ENCODE measurements around the gene SMAD2.
"Not testable (repeated sequence)": the region's sequence is repeated elsewhere in the genome, so short reads cannot be mapped to it uniquely, and the experiment has no call there.

SMAD2 gene

DNA sequence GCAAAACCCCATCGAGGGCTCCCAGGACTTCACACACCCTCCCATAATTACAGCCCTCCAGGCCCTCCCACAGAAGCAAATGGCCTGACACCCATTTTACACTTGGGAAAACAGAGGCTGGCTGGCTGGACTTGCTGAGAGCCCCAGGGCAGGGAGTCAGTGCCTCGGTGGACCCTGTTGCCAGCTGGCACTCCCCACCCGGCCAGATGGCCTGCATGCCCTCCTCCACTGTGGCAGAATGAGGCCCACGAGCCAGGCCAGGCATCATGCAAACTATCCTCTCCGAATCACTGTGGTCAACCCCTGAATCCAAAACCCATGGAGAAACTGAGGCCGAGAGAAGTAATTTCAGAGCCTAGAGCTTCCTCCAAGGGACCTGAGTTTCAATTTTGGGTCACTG lies 129.7 kb downstream of the SMAD2 start:
- H3K27ac ChIP-seq: no peak overlapping the region
- no peak for DNase-seq (ENCODE audit: low read depth, low spot score)

- DNase-seq (ENCODE audit: low read depth, low spot score): no peak
- no peak overlapping the region for H3K27ac ChIP-seq
These were observed 130.2 kb downstream of the SMAD2 start for GRCh38 chr18:47800248-47800647.

DNA sequence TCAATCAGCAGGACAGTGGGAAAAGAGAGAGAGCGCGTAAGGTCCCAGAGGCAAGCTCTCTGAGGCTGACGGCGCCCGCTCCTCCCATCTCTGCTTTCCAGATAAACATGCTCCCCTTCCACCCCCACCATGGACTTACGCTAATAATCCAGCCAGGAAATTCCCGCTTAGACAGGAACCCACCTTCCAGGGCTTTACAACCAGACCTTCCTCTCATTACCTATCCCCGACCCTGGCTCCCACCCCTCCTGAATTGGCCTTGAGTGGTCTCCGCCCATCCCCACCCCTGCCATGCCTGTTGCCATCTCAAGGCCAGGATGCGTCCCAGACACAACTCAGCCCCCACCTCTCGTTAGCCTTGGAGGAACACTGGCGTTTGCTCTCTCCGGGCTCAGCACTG lies 131.1 kb downstream of the SMAD2 start:
- no peak overlapping the region for H3K27ac ChIP-seq
- no peak for DNase-seq (ENCODE audit: low read depth, low spot score)

DNA sequence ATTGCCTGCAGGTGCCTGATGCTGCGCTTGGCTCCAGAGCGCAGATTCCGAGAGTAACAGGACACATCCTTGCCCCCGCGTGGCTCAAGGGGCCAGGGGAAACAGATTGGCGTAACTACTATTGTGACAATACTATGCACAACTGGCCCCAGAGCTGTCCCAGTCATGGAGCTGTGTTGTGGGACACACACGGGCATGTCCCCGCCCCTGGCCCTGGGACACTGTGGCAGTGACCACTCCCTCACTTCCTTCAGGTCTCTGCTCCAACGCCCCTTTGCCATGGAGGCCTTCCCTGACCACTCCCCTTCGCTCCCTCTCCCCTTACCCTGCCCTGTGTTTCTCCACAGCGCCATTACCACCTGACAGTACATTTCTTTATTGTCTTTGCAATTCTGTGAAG lies 132.1 kb downstream of the SMAD2 start:
- H3K27ac ChIP-seq: no peak overlapping the region
- no peak for DNase-seq (ENCODE audit: low read depth, low spot score)

DNA sequence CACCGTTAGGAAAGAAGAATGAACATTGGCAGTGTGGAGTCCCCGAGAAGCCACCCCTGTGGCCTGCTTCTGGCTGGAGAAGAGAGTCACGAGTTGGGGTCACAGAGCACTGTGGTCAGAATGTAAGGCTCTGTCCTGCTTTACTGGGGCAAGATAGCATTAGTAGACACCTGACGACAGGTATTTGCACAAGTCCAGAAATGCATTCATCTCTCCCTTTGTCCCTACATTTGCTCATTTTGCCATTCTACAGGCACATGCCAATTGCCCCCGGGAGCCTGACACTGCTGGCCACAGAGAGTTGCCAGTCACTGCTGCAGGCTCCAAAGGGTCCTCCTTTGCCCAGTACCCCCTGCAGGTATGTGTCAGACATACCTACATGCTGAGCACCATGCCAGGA lies 133.3 kb downstream of the SMAD2 start:
- no peak for DNase-seq (ENCODE audit: low read depth, low spot score)
- no peak overlapping the region for H3K27ac ChIP-seq

DNA sequence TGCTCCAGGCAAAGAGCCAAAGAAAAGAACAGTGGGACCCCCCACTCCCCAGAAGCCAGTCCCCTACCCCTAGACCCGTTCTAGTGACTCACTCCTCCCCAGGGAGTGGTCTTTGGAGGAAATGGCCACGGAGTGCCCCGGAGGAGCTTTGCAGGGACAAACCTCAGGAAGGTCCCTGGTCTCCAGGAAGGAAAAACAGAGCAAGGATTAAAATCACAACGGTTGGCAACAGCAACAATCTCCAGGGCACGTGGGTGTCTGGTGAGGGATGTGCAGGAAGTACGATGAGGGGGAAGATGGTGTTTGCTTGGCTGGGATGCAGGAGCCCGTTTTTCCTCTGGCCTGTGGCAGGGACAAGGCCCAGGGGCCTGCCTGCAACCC lies 135.0 kb downstream of the SMAD2 start:
- no peak for DNase-seq (ENCODE audit: low read depth, low spot score)
- H3K27ac ChIP-seq: no peak overlapping the region

DNA sequence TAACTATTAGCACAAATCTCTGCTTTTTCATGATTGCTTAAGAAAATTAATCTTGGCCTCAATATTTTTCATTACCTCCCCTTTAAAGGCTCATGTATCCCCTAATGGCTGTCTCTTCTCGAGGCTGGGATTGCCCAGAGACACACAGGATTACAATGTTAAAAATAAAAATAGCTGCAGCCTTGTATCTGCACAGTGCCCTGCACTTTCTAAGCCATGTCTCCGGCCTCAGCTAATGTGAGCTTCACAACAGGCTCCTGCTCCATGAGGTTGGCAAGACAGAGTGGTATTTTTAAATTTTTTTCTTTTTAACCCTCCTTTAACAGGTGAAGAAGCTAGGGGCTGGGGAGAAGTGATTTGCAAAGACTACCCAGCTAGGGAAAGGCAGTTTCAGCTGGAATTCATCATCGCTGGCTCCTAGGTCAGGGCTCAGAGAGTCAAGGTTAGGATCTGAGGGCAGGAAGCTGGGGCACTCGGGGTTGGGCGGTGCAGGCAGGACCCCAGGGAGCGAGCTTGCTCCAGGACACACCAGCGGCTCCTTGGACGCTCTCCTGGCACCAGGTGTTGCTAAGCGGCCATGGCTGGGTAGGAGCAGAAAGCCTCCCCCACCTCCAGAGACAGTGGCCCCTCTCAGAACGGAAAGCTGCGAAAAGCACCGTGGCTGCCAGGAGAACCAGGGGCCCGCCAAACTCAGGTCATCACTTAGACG lies 135.6 kb downstream of the SMAD2 start:
- DNase-seq (ENCODE audit: low read depth, low spot score): no peak
- H3K27ac ChIP-seq: no peak overlapping the region

DNA sequence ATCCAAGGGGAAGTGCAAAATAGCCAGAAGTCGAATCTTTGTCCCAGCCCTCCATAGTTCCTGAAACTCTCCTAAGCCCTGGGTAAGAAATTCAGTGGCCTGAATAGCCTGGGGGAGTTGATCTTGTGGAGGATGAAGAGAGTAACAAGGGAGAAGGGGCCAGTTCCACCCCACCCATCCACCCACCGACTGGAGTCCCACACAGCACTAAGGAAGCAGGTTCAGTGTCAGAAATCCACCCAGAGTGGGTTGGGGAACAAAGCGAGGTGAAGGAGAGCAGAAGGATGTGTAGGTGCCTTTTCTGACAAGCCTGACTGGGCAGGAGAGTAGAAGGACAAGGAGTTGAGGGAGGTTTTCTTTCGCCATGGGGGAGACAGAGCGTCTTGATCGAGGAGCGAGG lies 136.8 kb downstream of the SMAD2 start:
- no peak overlapping the region for H3K27ac ChIP-seq
- DNase-seq (ENCODE audit: low read depth, low spot score): no peak

DNA sequence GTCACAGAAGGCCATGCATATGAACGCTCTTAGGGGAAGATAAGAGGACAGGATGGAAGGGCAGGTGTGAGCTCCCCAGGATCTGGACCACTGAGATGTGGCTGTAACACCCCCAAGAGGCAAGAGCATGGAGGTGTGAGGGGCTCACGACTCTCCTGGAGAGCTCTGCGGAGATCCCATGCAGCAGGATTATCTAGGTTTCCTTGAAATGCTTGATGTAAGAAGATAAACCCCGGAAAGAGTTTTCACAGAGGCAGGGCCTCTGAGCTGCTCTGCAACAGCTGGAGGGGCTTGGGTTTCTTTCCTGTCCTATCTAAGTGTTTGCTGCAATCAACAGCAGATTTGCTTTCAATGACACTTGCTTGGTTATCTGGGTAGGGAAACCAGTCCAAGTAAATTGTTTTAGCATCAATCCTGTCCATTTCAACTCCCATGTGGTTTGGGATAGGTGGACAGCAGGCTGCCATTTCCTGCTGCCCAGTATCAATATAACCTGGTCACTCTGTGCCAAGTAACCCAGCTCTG lies 138.9 kb downstream of the SMAD2 start:
- no peak overlapping the region for H3K27ac ChIP-seq
- no peak for DNase-seq (ENCODE audit: low read depth, low spot score)

DNA sequence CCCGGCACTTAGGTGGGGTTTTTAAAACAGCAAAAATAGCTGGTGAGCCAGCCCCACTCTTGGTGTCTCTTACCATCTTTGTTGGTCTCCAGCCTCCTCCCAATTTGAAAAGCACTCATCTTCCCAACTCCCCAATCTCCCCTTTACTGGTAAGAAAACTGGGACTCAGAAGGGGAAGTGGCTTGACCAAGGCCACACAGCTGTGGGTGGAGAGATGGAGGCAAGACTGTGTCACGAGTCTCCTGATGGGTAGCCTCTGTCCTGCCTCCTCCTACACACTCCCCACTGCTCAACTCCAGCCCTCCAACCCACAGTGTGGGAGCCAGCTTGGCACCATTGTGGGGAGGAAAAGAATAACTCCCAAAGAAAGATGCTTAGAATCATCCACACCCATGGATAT lies 140.4 kb downstream of the SMAD2 start:
- H3K27ac ChIP-seq: no peak overlapping the region
- no peak for DNase-seq (ENCODE audit: low read depth, low spot score)

- DNase-seq (ENCODE audit: low read depth, low spot score): no peak
- H3K27ac ChIP-seq: no peak overlapping the region
These were observed 141.8 kb downstream of the SMAD2 start for GRCh38 chr18:47788621-47789020.

- H3K27ac ChIP-seq: no peak overlapping the region
- no peak for DNase-seq (ENCODE audit: low read depth, low spot score)
These were observed 148.9 kb downstream of the SMAD2 start for GRCh38 chr18:47781561-47781960.

DNA sequence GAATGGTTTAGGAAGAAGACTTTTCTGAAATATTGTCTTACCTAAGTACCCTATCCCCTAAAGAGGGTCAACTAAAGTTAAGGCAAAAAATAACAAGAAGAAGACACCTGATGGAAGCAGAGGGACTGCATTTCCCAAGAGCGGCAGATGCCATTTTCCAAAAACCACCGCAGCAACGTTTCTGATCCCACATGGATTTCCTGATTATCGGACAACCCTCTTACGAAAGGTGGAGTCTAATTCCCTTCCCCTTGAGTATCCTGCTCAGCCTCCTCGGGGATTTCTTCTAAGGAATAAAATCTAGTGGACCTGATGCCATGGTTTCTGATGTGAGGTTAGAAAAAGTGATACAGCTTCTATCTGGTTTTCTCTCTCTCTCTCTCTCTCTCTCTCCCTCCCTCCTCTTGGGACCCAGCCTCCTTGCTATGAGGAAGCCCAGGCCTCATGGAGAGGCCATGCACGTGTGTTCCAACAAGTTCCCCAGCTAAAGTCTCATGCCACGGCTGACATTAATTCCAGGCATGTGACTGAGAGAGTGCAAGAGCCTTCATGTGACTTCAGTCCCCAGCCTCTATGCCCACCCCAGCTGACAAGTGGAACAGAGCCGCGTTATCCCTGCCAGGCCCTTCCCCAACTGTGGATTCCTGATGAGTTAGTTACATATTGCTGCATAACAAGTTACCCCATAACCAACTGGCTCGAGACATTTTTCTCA lies 150.3 kb downstream of the SMAD2 start:
- DNase-seq (ENCODE audit: low read depth, low spot score): no peak
- H3K27ac ChIP-seq: no peak overlapping the region

DNA sequence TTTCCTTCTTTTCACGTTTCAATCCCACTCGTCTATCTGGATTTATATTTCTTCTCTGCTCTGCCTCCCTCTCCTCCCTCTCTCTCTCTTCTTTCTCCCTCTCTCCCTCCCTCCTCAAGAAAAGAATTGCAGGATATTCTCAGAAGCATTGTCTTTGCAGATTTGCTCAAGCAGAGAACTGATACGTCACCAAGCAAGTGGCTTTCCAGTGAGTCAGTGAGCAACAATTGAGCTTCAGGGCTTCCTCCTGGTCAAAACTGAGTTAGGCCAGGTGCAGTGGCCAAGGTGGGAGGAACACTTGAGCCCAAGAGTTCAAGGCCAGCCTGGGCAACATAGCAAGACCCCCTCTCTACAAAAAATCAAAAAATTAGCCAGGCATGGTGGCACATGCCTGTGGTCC lies 151.1 kb downstream of the SMAD2 start:
- H3K27ac ChIP-seq: no peak overlapping the region
- no peak for DNase-seq (ENCODE audit: low read depth, low spot score)

- no peak overlapping the region for H3K27ac ChIP-seq
- DNase-seq (ENCODE audit: low read depth, low spot score): no peak
These were observed 152.8 kb downstream of the SMAD2 start for GRCh38 chr18:47777626-47778025.

DNA sequence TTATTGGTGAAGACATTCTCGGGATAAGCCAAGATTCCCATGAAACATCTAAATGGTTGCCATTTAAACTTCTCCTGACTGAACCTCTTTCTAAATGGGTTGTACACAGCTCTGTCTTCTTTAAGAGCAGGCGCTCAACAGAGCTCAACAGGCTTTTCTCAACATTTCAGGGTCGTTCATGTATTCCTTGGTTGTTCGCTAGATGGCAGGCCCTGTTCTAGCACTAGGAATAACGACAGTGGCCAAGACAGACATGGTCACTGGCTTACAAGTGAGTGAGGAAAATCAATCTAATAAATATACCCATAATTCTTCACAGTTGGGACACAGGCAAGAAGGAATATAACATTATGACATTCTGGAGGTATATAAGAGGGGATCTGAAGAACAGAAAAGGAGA lies 154.5 kb downstream of the SMAD2 start:
- no peak overlapping the region for H3K27ac ChIP-seq
- DNase-seq (ENCODE audit: low read depth, low spot score): no peak

DNA sequence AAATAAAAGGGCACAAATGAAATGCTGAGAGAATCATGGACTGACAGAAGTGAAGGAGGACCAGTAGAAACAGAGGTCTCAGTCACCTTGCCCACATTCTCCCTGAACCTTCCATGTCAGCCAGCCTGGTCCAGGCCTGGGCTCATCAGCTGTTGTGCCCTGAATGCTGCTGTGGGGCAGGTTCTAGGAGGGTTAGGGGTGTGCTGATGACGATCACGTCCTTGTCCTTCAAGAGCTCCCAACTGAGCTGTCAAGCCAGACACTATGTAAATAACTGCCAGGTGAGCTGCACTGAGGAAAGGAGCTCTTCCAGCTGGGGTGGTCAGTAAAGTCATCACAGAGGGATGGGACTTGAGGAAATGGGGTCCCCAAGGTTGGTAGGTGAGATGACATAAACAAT lies 156.5 kb downstream of the SMAD2 start:
- no peak for DNase-seq (ENCODE audit: low read depth, low spot score)
- no peak overlapping the region for H3K27ac ChIP-seq

DNA sequence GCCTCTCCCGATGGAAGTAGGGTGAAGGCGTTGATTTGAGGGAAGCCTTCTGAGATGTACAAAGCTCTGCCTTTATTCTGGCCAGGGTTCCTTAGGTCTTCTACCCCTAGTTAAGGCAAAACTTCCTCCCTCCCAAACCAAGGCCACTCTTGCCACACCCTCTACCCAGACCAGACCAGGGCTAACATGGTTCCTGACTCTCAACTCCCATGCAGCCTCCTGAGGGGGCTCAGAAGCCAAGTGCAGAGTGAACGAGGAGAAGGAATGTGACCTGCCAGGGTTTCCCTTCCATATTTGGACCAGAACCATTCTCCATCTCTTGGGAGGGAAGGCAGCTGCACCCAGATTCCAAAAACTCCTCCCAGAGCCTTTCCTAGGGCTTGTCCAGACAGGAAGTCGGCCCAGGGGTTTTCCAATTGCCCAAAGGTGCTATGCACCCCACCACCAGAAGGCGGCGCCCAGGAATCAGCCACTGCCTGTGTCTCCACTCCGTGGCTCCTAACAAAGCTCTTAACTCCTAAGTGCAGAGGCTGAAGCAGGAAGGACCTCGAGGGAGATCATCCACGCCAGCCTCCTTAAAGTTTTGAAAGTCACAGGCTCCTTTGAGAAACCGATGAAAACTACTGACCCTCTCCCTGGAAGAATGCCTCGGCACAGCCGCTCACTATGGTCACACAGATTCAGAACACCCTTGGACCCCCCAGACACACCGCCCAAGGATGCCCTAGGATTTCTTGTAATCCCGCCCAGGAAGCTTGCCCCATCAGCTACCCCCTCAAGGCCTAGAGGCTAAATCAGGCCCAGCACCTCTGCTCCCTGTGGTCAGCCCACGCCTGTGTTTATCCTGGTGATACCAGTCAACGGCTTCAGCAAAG lies 157.8 kb downstream of the SMAD2 start:
- DNase-seq (ENCODE audit: low read depth, low spot score): peak; percentile 20
- no peak overlapping the region for H3K27ac ChIP-seq

GRCh38 chr18:47771922-47772321 lies 158.5 kb downstream of the SMAD2 start:
- H3K27ac ChIP-seq: no peak overlapping the region
- DNase-seq (ENCODE audit: low read depth, low spot score): no peak

- H3K27ac ChIP-seq: no peak overlapping the region
- DNase-seq (ENCODE audit: low read depth, low spot score): no peak
These were observed 162.8 kb downstream of the SMAD2 start for GRCh38 chr18:47767699-47768098.

- not testable (repeated sequence) for DNase-seq (ENCODE audit: low read depth, low spot score); H3K27ac ChIP-seq
These were observed 163.3 kb downstream of the SMAD2 start for GRCh38 chr18:47767198-47767597.
